Measurements from ENCODE around the gene TAF1C.

Gene TAF1C, protein sequence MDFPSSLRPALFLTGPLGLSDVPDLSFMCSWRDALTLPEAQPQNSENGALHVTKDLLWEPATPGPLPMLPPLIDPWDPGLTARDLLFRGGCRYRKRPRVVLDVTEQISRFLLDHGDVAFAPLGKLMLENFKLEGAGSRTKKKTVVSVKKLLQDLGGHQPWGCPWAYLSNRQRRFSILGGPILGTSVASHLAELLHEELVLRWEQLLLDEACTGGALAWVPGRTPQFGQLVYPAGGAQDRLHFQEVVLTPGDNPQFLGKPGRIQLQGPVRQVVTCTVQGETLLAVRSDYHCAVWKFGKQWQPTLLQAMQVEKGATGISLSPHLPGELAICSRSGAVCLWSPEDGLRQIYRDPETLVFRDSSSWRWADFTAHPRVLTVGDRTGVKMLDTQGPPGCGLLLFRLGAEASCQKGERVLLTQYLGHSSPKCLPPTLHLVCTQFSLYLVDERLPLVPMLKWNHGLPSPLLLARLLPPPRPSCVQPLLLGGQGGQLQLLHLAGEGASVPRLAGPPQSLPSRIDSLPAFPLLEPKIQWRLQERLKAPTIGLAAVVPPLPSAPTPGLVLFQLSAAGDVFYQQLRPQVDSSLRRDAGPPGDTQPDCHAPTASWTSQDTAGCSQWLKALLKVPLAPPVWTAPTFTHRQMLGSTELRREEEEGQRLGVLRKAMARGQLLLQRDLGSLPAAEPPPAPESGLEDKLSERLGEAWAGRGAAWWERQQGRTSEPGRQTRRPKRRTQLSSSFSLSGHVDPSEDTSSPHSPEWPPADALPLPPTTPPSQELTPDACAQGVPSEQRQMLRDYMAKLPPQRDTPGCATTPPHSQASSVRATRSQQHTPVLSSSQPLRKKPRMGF

DNA sequence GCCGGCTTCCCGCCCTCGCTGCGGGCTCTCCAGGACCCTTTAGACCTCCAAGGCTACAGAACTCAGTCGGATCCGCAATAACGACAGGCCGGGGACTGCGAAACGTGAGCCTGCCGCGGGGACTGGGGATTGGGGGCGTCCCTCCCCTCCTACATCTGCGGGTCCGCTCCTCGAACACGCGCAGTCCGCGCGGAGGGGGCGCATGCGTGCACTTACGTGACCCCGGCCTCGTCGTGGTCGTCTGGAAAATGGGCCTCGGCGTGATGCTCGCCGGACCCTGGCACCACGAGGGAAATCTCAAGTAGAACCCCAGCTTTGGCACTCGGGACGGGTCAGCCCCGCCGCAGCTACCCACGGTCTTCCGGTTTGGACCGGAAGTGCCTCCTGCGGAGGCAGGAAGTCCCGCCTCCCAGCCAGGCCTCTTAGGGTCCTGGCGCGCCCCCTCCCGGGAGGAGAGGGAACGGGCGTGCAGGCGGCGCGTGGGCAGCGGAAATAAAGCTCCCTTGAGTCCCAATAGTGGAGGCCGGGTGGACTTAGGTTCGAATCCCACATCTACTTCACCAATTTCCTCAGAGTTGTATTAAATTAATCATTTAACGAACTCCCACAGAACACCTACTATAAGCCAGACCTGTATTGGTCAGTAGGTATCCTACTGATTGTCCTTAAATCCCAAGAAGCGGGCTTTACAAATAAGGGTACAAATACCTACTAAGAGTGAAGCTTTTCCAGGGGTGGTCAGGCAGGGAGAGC is at the start of gene TAF1C:
TSS of gene TAF1C (minus strand) at position 373 of the 753 bp plus-strand sequence. CDS start 2,069 bp downstream, outside the sequence.
- Histone ChIP-seq H3K36me3 (ENCODE audit: insufficient read depth, low read length) (peaks cover 9% of the 10 kb centered on the region; the same call in 1 of the 2 replicates), H3K4me1 (ENCODE audit: control insufficient read depth, insufficient read depth, low read length, unreplicated experiment) (no peaks in the 10 kb centered on the region), H2AFZ (ENCODE audit: low read length, unreplicated experiment) (peak within 1 kb of the TSS; percentile 94), H3K27ac (ENCODE audit: low read depth, low read length) (no peak within 1 kb of the TSS), H3K27me3 (ENCODE audit: insufficient read depth, low read length) (no peaks in the 10 kb centered on the region), H3K79me2 (ENCODE audit: control insufficient read depth, insufficient read depth, low read length, unreplicated experiment) (peaks cover 30% of the 10 kb centered on the region), H3K4me3 (ENCODE audit: low read depth, low read length) (peak within 1 kb of the TSS; percentile 90)

DNA sequence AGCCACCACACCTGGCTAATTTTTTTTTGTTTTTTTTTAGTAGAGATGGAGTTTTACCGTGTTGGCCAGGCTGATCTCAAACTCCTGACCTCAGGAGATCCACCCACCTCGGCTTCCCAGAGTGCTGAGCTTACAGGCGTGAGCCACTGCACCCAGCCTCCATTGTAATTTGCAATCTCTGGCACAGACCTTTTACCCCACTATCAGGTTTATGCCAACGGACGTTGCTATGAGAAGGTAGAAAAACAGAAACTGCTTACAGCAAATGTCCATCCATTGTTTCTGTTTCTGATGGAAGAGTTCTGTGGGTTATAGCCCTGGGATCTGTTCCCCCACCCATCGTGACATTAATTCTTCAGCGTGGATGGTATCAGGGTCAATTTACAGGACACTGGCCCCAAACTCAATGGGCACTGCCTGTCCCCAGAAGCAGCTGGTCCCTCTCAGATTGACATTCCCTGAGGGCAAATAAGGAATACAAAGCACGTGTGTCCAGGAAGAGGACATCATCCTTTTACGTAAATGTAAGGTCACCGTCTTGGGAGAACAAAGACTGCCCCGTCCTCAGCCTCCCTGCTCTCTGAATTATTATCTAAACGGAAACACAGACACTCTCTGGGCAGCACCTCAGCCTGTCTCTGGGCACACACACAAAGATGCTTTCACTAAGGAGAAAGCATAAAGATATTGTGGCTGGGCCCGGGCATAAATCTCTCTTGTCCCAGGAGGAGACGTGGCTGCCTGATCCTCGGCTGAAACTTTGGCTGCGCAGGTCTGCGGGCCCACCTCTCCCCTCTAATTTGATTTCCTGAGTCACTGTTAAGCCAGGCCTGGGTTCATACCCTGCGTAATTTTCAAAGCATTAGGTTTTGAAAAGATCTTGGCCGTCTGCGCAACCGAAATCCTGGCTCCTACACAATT is 47.7 kb upstream of the TAF1C start:
- no peak overlapping the region for H3K4me3 ChIP-seq (ENCODE audit: low read depth, low read length)
- no peaks in the 10 kb centered on the region for H3K79me2 ChIP-seq (ENCODE audit: control insufficient read depth, insufficient read depth, low read length, unreplicated experiment)
- no peak overlapping the region for H3K27ac ChIP-seq (ENCODE audit: low read depth, low read length)
- H3K4me1 ChIP-seq (ENCODE audit: control insufficient read depth, insufficient read depth, low read length, unreplicated experiment) = no peaks in the 10 kb centered on the region
- no peaks in the 10 kb centered on the region for H3K36me3 ChIP-seq (ENCODE audit: insufficient read depth, low read length)
- H2AFZ ChIP-seq (ENCODE audit: low read length, unreplicated experiment) = no peak overlapping the region
- peaks cover 25% of the 10 kb centered on the region for H3K27me3 ChIP-seq (ENCODE audit: insufficient read depth, low read length)

DNA sequence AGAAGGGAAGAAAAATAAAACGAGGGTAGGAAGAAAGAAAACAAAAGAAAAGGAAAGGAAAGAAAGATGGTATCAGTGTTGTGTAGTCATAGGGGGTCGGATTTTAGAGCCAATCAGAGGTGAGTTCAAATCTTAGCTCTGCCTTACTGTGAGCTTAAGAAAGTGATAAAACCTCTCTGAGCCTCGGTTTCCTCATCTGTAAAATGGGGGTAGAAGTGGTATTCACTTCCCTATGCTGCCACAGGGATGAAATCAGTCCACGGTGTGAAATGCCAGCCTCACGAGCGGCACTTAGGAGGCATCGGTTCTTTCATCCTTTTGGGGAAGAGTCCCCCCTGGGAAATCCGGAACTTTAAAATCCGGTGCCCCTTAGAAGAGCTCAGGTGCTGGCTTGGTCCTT is 46.9 kb upstream of the TAF1C start:
- Histone ChIP-seq H3K27me3 (ENCODE audit: insufficient read depth, low read length) (peaks cover 19% of the 10 kb centered on the region), H3K27ac (ENCODE audit: low read depth, low read length) (no peak overlapping the region), H2AFZ (ENCODE audit: low read length, unreplicated experiment) (no peak overlapping the region), H3K36me3 (ENCODE audit: insufficient read depth, low read length) (no peaks in the 10 kb centered on the region), H3K4me1 (ENCODE audit: control insufficient read depth, insufficient read depth, low read length, unreplicated experiment) (peaks cover 2% of the 10 kb centered on the region), H3K79me2 (ENCODE audit: control insufficient read depth, insufficient read depth, low read length, unreplicated experiment) (no peaks in the 10 kb centered on the region), H3K4me3 (ENCODE audit: low read depth, low read length) (no peak overlapping the region)

DNA sequence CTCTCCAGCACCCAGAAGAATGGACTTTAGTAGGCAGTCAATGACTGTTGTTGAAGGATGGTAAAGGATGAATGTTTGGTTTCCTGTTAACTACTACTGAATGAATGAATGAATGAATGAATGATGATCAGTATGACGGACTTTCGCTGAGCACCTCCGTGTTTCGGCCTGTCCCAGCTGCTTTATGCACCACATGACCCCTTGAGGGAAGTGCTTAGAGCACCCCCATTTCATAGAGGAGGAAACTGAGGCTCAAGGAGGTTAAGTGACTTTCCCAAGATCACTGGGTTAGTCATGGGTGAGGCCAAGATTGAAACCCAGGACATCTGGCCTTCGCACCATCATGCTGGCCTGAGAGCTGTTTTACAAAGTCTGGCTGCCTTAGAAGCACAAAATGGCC is 46.1 kb upstream of the TAF1C start:
- no peaks in the 10 kb centered on the region for H3K79me2 ChIP-seq (ENCODE audit: control insufficient read depth, insufficient read depth, low read length, unreplicated experiment)
- H3K4me3 ChIP-seq (ENCODE audit: low read depth, low read length) = no peak overlapping the region
- no peak overlapping the region for H2AFZ ChIP-seq (ENCODE audit: low read length, unreplicated experiment)
- no peaks in the 10 kb centered on the region for H3K36me3 ChIP-seq (ENCODE audit: insufficient read depth, low read length)
- peaks cover 17% of the 10 kb centered on the region for H3K27me3 ChIP-seq (ENCODE audit: insufficient read depth, low read length)
- no peak overlapping the region for H3K27ac ChIP-seq (ENCODE audit: low read depth, low read length)
- H3K4me1 ChIP-seq (ENCODE audit: control insufficient read depth, insufficient read depth, low read length, unreplicated experiment) = peaks cover 9% of the 10 kb centered on the region

DNA sequence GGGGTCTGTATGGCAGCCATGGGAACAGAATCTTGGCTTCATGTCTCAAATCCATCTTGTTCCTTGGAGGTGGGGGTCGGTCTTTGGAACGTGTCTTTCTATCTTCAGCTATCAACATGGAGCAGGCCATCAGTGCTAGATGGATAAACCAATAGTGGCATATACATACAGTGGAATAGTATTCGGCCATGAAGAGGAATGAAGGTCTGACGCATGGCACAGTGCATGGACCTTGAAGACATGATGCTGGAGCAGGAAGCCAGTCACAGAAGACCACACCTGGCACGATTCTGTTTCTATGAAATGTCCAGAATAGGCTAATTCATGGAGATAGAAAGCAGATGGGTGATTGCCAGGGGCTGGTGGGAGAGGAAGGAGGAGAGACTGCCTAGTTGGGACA is 45.2 kb upstream of the TAF1C start:
- no peaks in the 10 kb centered on the region for H3K36me3 ChIP-seq (ENCODE audit: insufficient read depth, low read length)
- H3K79me2 ChIP-seq (ENCODE audit: control insufficient read depth, insufficient read depth, low read length, unreplicated experiment) = no peaks in the 10 kb centered on the region
- peaks cover 8% of the 10 kb centered on the region; the same call in 1 of the 2 replicates for H3K27me3 ChIP-seq (ENCODE audit: insufficient read depth, low read length)
- H2AFZ ChIP-seq (ENCODE audit: low read length, unreplicated experiment) = no peak overlapping the region
- H3K4me3 ChIP-seq (ENCODE audit: low read depth, low read length) = no peak overlapping the region
- peaks cover 14% of the 10 kb centered on the region for H3K4me1 ChIP-seq (ENCODE audit: control insufficient read depth, insufficient read depth, low read length, unreplicated experiment)
- no peak overlapping the region for H3K27ac ChIP-seq (ENCODE audit: low read depth, low read length)

DNA sequence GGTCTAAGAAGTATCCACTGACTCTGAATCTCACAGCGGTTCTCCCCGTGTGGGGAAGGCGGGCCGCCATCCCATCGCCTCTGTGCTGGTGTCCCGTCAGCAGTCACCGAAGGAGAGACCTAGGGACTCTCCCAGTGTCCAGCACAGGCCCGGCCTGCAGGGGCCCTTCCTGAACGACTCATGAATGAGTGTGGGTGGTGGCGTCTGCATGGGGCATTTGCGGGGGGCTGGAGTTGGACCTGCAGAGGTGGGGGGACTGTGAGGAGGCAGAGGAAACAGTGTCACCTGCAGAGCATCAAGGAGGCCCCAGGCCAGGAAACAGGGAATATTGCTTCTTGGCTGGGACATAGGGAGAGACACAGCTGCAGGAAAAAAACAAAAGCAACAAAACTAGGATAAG is 42.6 kb upstream of the TAF1C start:
- no peak overlapping the region for H3K27ac ChIP-seq (ENCODE audit: low read depth, low read length)
- peaks cover 14% of the 10 kb centered on the region for H3K4me1 ChIP-seq (ENCODE audit: control insufficient read depth, insufficient read depth, low read length, unreplicated experiment)
- H3K27me3 ChIP-seq (ENCODE audit: insufficient read depth, low read length) = no peaks in the 10 kb centered on the region; the same call in 1 of the 2 replicates
- no peaks in the 10 kb centered on the region for H3K79me2 ChIP-seq (ENCODE audit: control insufficient read depth, insufficient read depth, low read length, unreplicated experiment)
- no peak overlapping the region for H2AFZ ChIP-seq (ENCODE audit: low read length, unreplicated experiment)
- no peak overlapping the region for H3K4me3 ChIP-seq (ENCODE audit: low read depth, low read length)
- H3K36me3 ChIP-seq (ENCODE audit: insufficient read depth, low read length) = no peaks in the 10 kb centered on the region

DNA sequence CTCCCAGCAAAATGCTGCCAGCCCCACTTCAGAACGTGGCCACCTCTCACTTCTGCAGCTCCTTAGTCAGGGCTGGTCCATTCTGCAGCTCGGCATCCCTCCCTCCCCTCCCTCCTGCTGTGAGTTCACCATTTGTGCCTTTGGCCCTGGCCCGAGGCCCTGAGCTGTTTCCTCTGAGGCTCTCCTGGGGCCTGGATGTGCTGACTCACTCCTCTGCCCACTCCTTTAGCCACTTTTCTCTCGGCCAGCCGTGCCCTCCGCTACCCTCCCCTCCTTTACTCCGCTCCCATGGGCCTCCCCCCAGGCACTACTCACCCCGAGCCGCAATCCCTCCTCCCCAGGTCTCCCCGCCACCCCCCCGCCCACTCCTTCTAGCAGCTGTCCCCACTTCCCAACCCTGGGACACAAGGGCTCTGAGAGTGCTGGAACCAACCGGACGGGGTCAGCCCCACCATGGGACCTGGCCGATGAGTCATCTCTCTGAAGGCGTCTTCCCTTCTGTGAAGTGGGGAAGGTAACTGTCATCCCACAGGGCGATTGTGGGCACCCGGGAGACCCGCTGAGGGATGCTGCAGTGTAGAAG is 41.5 kb upstream of the TAF1C start:
- peak overlapping the region; percentile 75 for H3K27ac ChIP-seq (ENCODE audit: low read depth, low read length)
- H2AFZ ChIP-seq (ENCODE audit: low read length, unreplicated experiment) = no peak overlapping the region

DNA sequence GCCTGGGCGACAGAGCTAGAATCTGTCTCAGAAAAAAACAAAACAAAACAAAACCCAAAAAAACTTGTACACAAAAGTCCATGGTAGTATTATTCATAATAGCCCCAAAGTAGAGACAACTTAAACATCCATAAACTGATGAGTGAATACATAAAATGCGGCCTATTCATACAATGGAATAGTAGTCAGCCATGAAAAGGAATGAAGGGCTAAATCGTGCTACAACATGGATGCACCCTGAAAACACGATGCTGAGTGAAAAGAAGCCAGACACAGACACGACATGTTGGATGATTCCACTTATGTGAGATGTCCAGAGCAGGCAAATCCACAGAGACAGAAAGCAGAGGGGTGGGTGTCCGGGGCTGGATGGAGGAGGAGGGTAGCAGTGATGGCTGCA is 40.7 kb upstream of the TAF1C start:
- Histone ChIP-seq H3K27ac (ENCODE audit: low read depth, low read length) (no peak overlapping the region), H3K4me1 (ENCODE audit: control insufficient read depth, insufficient read depth, low read length, unreplicated experiment) (peaks cover 26% of the 10 kb centered on the region), H3K79me2 (ENCODE audit: control insufficient read depth, insufficient read depth, low read length, unreplicated experiment) (no peaks in the 10 kb centered on the region), H3K36me3 (ENCODE audit: insufficient read depth, low read length) (no peaks in the 10 kb centered on the region), H3K27me3 (ENCODE audit: insufficient read depth, low read length) (no peaks in the 10 kb centered on the region), H3K4me3 (ENCODE audit: low read depth, low read length) (no peak overlapping the region), H2AFZ (ENCODE audit: low read length, unreplicated experiment) (no peak overlapping the region)

More for the DNA sequence above, 41.5 kb upstream of the TAF1C start:
- Histone ChIP-seq H3K36me3 (ENCODE audit: insufficient read depth, low read length) (no peaks in the 10 kb centered on the region), H3K79me2 (ENCODE audit: control insufficient read depth, insufficient read depth, low read length, unreplicated experiment) (no peaks in the 10 kb centered on the region), H3K4me3 (ENCODE audit: low read depth, low read length) (peak overlapping the region; percentile 53), H3K4me1 (ENCODE audit: control insufficient read depth, insufficient read depth, low read length, unreplicated experiment) (peaks cover 25% of the 10 kb centered on the region), H3K27me3 (ENCODE audit: insufficient read depth, low read length) (no peaks in the 10 kb centered on the region)

DNA sequence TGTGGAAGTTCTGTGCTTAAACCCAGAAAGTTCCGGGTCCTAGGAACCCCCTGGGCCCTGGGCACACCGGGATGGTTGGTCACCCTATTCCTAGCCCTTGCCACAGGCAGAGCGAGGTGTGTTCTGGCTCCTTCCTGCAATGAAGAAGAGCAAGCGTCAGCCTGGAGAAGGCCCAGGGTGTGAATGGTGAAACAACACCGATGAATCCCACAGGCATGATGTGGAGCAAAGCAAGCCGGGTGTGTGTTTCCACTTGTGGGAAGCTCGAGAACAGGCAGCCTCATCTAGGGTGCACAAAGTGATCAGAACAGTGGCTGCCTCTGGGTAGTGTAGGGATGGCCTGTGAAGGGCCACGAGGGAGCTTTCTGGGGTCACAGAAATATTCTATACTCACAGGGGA is 39.2 kb upstream of the TAF1C start:
- Histone ChIP-seq H3K4me1 (ENCODE audit: control insufficient read depth, insufficient read depth, low read length, unreplicated experiment) (peaks cover 26% of the 10 kb centered on the region), H3K79me2 (ENCODE audit: control insufficient read depth, insufficient read depth, low read length, unreplicated experiment) (no peaks in the 10 kb centered on the region), H3K27ac (ENCODE audit: low read depth, low read length) (no peak overlapping the region), H3K27me3 (ENCODE audit: insufficient read depth, low read length) (no peaks in the 10 kb centered on the region), H3K4me3 (ENCODE audit: low read depth, low read length) (no peak overlapping the region), H2AFZ (ENCODE audit: low read length, unreplicated experiment) (no peak overlapping the region), H3K36me3 (ENCODE audit: insufficient read depth, low read length) (no peaks in the 10 kb centered on the region)

Measured in ACC112 (cell line).